H1 (cell line): ENCODE measurements around the gene TENT5A. TPM values are rescaled to one million over a fixed set of nuclear protein-coding genes. Genes with fewer than 3 reads are reported as not detected.

Experiments
- CEBPB ChIP-seq: IDR thresholded peaks from 2 replicates; pipeline ENCODE4 v1.6.1; 2012; ENCODE audit warnings: low read depth, low read length
- CREB1 ChIP-seq: IDR thresholded peaks from 2 replicates; pipeline ENCODE4 v1.6.1; 2012; ENCODE audit warnings: inconsistent platforms
- EGR1 ChIP-seq: IDR thresholded peaks from 2 replicates; pipeline ENCODE4 v1.6.1; 2011; ENCODE audit warnings: low read depth, low read length, borderline replicate concordance
- EZH2 ChIP-seq: fragments of 200-600 bp; sonication (generic); IDR thresholded peaks from 2 replicates; pipeline ENCODE4 v1.7.1; 2012; ENCODE audit warnings: low read depth, mild to moderate bottlenecking, moderate library complexity, low read length, inconsistent platforms; ENCODE audit not compliant: severe bottlenecking
- GTF2F1 ChIP-seq: IDR thresholded peaks from 2 replicates; pipeline ENCODE4 v1.6.1; 2012; ENCODE audit warnings: low read depth, low read length, improper control_type of control experiment, borderline replicate concordance
- KDM4A ChIP-seq: IDR thresholded peaks from one replicate; pipeline ENCODE4 v1.7.1; 2012; ENCODE audit warnings: low read depth, mild to moderate bottlenecking, moderate library complexity, low read length, inconsistent platforms; ENCODE audit not compliant: severe bottlenecking
- PHF8 ChIP-seq: fragments of 200-600 bp; sonication (generic); conservative IDR thresholded peaks from 2 replicates; pipeline ENCODE4 v1.7.1; 2012; ENCODE audit warnings: low read depth, mild to moderate bottlenecking, inconsistent platforms, low read length, moderate library complexity
- POLR2A ChIP-seq, 2 experiments: IDR thresholded peaks; 1 replicate in 1 of 2; 2 replicates in 1 of 2; pipeline ENCODE4 v1.6.1; 2011; ENCODE audit warnings: low read depth in 2 of 2, low read length in 2 of 2, mild to moderate bottlenecking in 2 of 2; ENCODE audit errors: control extremely low read depth in 1 of 2
- RBBP5 ChIP-seq: IDR thresholded peaks from 2 replicates; pipeline ENCODE4 v1.7.1; 2012; ENCODE audit warnings: low read depth, mild to moderate bottlenecking, inconsistent platforms, low read length, moderate library complexity, borderline replicate concordance
- RXRA ChIP-seq: IDR thresholded peaks from 2 replicates; pipeline ENCODE4 v1.6.1; 2011; ENCODE audit warnings: low read depth, mild to moderate bottlenecking, low read length, moderate library complexity; ENCODE audit not compliant: insufficient read depth
- SIX5 ChIP-seq: IDR thresholded peaks from 2 replicates; pipeline ENCODE4 v1.6.1; 2011; ENCODE audit warnings: mild to moderate bottlenecking, low read depth, low read length
- SUZ12 ChIP-seq: fragments of 200-600 bp; sonication (generic); IDR thresholded peaks from 2 replicates; pipeline ENCODE4 v1.6.1; 2012; ENCODE audit warnings: mild to moderate bottlenecking, inconsistent platforms, low read length, moderate library complexity, mixed read lengths
- TAF1 ChIP-seq: IDR thresholded peaks from 2 replicates; pipeline ENCODE4 v1.6.1; 2011; ENCODE audit warnings: mild to moderate bottlenecking, low read depth, low read length
- USF2 ChIP-seq: IDR thresholded peaks from 2 replicates; pipeline ENCODE4 v1.6.1; 2011; ENCODE audit warnings: low read length, improper control_type of control experiment
- YY1 ChIP-seq: IDR thresholded peaks from 2 replicates; pipeline ENCODE4 v1.6.1; 2011; ENCODE audit warnings: low read depth, mild to moderate bottlenecking, low read length
- polyA plus RNA-seq, 7 experiments: library from polyadenylated mRNA; depleted of rRNA in 3 of 7; stranded (reverse) in 5 of 7; unstranded in 2 of 7; fragments of >200 nt in 5 of 7; fragments of 200-250 nt in 2 of 7; gene quantifications; 1 replicate in 5 of 7; 2 replicates in 1 of 7; 4 replicates in 1 of 7; pipeline versions ENCODE4 v1.2.1 to v1.2.3, GENCODE V29; 2011 to 2013; ENCODE audit warnings: missing spikeins in 2 of 7, mixed read lengths in 2 of 7
- total RNA-seq: library from RNA; stranded (reverse); fragmentation: NEBNext Ultra II Directional; extraction: Animal tissue kit (Norgen Biotek cat#: 25700); gene quantifications from 2 replicates; pipeline ENCODE4 v1.2.1, GENCODE V29; 2021
- TF ChIP-seq, protein P1 (sequence below): IDR thresholded peaks from 2 replicates; pipeline ENCODE4 v1.6.1; 2011; ENCODE audit warnings: low read depth, mild to moderate bottlenecking, low read length; ENCODE audit not compliant: insufficient read depth
- TF ChIP-seq, protein P2 (sequence below): IDR thresholded peaks from 2 replicates; pipeline ENCODE4 v1.6.1; 2012; ENCODE audit warnings: inconsistent platforms

Gene TENT5A
- total and polyA plus RNA-seq, 2 of the 8 experiments (the other 6 are each of a cell fraction or from before 2014, with no cell fraction given) = 0.91 to 2.9 TPM

- TF ChIP-seq USF2 (no peak), RXRA (no peak), POLR2A (IDR thresholded peaks at IDR 0.05; ENCODE audit: control extremely low read depth in 1 of 2, low read depth in 2 of 2, low read length in 2 of 2) (no peak), PHF8 (peak; percentile 41; the same call in 1 of the 2 replicates), CREB1 (no peak), RBBP5 (peak; percentile 34; the same call in 1 of the 2 replicates), KDM4A (peak; percentile 93), TAF1 (no peak), CEBPB (peak; percentile 86), EZH2 (peak; percentile 56), SUZ12 (peak; percentile 39; the same call in 1 of the 2 replicates), YY1 (no peak), SIX5 (no peak), EGR1 (no peak), GTF2F1 (no peak)
- TF ChIP-seq, protein P1, sequence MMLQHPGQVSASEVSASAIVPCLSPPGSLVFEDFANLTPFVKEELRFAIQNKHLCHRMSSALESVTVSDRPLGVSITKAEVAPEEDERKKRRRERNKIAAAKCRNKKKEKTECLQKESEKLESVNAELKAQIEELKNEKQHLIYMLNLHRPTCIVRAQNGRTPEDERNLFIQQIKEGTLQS = no peak
- TF ChIP-seq, protein P2, sequence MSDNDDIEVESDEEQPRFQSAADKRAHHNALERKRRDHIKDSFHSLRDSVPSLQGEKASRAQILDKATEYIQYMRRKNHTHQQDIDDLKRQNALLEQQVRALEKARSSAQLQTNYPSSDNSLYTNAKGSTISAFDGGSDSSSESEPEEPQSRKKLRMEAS = no peak; the same call in 1 of the 2 replicates
- TF ChIP-seq, all 59 proteins: peak for 9
Measured at GRCh38 chr6:81751388-81752083, 945 bp downstream of the TENT5A start (continued).
